HepG2 (cell line): ENCODE results near the gene GDAP2. TPM values are rescaled to one million over a fixed set of nuclear protein-coding genes. Genes with fewer than 3 reads are reported as not detected.

Source experiments
- ATAC-seq: fragments of 200-7000 bp; cut with Tn5 transposase; 3 replicates; pipeline ENCODE4 v1.9.1; 2020; ENCODE audit warnings: mild to moderate bottlenecking, moderate library complexity
- BruUV-seq: library from RNA; stranded (reverse); fragments of 400-500 nt; replicated peaks from 2 replicates; lab custom pipeline; 2021; lab: Mats Ljungman, UMichigan
- CTCF ChIA-PET: fragments of 300-600 bp; formaldehyde crosslinking; extraction: SDS; loops from one replicate; lab custom pipeline; 2021; ENCODE audit warnings: low total read pairs, inconsistent platforms, low intra/inter-chr PET ratio; lab: Yijun Ruan, JAX
- POLR2A ChIA-PET: fragments of 350-600 bp; sonication (Branson Sonifier 250); formaldehyde crosslinking; loops from one replicate; lab custom pipeline; 2020; ENCODE audit warnings: antibody characterized with exemption, inconsistent platforms; lab: Yijun Ruan, JAX
- DNase-seq: peaks from one replicate; pipeline ENCODE4 v3.0.0-alpha.2; 2015; ENCODE audit warnings: low spot score
- FAIRE-seq: peaks from 3 replicates; lab custom pipeline; 2011; peaks lifted over from hg19 to GRCh38; lab: Jason Lieb, UNC
- H2AFZ ChIP-seq: one replicate; pipeline ENCODE4 v1.6.1; 2011; ENCODE audit warnings: low read length, inconsistent platforms
- H3K27ac ChIP-seq: fragments of 300-600 bp; 3 replicates; pipeline ENCODE4 v1.8.0; 2011; ENCODE audit warnings: mixed run types, mild to moderate bottlenecking, mixed read lengths, low read length, inconsistent platforms; ENCODE audit not compliant: insufficient read depth; ENCODE audit errors: extremely low read length
- H3K27me3 ChIP-seq, 2 experiments: fragments of 200-600 bp in 1 of 2; 2 replicates in 1 of 2; 3 replicates in 1 of 2; pipeline versions ENCODE4 v1.6.0 to v1.8.0; 2011; ENCODE audit warnings: low read length in 2 of 2, mild to moderate bottlenecking in 2 of 2, moderate library complexity in 2 of 2, inconsistent platforms in 1 of 2; ENCODE audit not compliant: insufficient read depth in 2 of 2, control insufficient read depth in 1 of 2
- H3K36me3 ChIP-seq, 2 experiments: fragments of 200-600 bp in 1 of 2; replicated peaks in 1 of 2; 2 replicates in 1 of 2; 3 replicates in 1 of 2; pipeline versions ENCODE4 v1.5.1 to v1.8.0; 2011; ENCODE audit warnings: low read length in 2 of 2, inconsistent platforms in 1 of 2; ENCODE audit not compliant: insufficient read depth in 2 of 2, control insufficient read depth in 1 of 2
- H3K4me1 ChIP-seq: 2 replicates; pipeline ENCODE4 v1.5.1; 2012; ENCODE audit warnings: low read length, inconsistent platforms; ENCODE audit not compliant: insufficient read depth
- H3K4me2 ChIP-seq: 2 replicates; pipeline ENCODE4 v1.6.0; 2011; ENCODE audit warnings: low read depth, low read length, inconsistent platforms
- H3K4me3 ChIP-seq, 3 experiments: fragments of 200-600 bp in 1 of 3; sonication (generic), shearing (Covaris generic) in 1 of 3; replicated peaks in 1 of 3; 2 replicates each; pipeline ENCODE4 v1.5.1; 2011 to 2016; ENCODE audit warnings: low read length in 3 of 3, inconsistent platforms in 2 of 3, low read depth in 2 of 3, mild to moderate bottlenecking in 2 of 3, control low read depth in 1 of 3, mixed read lengths in 1 of 3; ENCODE audit not compliant: insufficient read depth in 1 of 3
- H3K79me2 ChIP-seq: one replicate; pipeline ENCODE4 v1.6.1; 2011; ENCODE audit warnings: low read length, inconsistent platforms; ENCODE audit not compliant: insufficient read depth
- H3K9ac ChIP-seq: 2 replicates; pipeline ENCODE4 v1.6.0; 2011; ENCODE audit warnings: mild to moderate bottlenecking, low read depth, low read length, inconsistent platforms; ENCODE audit not compliant: insufficient read depth
- H3K9me3 ChIP-seq: 2 replicates; pipeline ENCODE4 v1.5.1; 2012; ENCODE audit warnings: mild to moderate bottlenecking, low read length
- H4K20me1 ChIP-seq: 2 replicates; pipeline ENCODE4 v1.6.0; 2011; ENCODE audit warnings: inconsistent platforms, mild to moderate bottlenecking, low read length, moderate library complexity; ENCODE audit not compliant: insufficient read depth
- ELF3 ChIP-seq: IDR thresholded peaks from 2 replicates; pipeline ENCODE4 v1.6.1; 2016; ENCODE audit warnings: missing genetic modification reagents, missing compliant biosample characterization
- FOSL2 ChIP-seq: sonication (generic); formaldehyde crosslinking; IDR thresholded peaks from 2 replicates; pipeline ENCODE4 v1.4.0; 2020; ENCODE audit warnings: missing genetic modification reagents
- ZNF644 ChIP-seq: IDR thresholded peaks from 2 replicates; pipeline ENCODE4 v1.6.1; 2016; ENCODE audit warnings: low read depth
- WGBS: methylation state at CpG from one replicate; pipeline ENCODE4 v1.1.6; 2017; ENCODE audit warnings: low lambda C conversion rate; 5-methylcytosine and 5-hydroxymethylcytosine counted together
- in situ Hi-C: cut with HindIII; loops from 2 replicates; pipeline ENCODE4 v1.10.0; 2017; ENCODE audit warnings: low pct_unique_long_range_greater_than_20kb; ENCODE audit not compliant: extremely low pct_ligation_motif_present
- intact Hi-C: fragments of 100-400 bp; cut with micrococcal nuclease; formaldehyde crosslinking; loops from one replicate; pipeline ENCODE4 v1.10.0; 2022; ENCODE audit not compliant: unreplicated experiment
- polyA plus RNA-seq, 8 experiments: library from polyadenylated mRNA; depleted of rRNA in 3 of 8; stranded (reverse) in 7 of 8; unstranded in 1 of 8; fragments of >200 nt; fragmentation: Illumina TruSeq in 4 of 8; extraction: Trizol in 4 of 8; gene quantifications; 2 replicates each; pipeline versions ENCODE4 v1.2.1 to v1.2.3, GENCODE V29; 2011 to 2016; ENCODE audit warnings: low read depth in 4 of 8, missing spikeins in 1 of 8, mixed read lengths in 1 of 8; ENCODE audit not compliant: insufficient read depth in 1 of 8
- total RNA-seq, 5 experiments: library from RNA; depleted of rRNA; stranded (reverse); fragments of >200 nt; fragmentation: Illumina TruSeq; extraction: Trizol; gene quantifications; 2 replicates each; pipeline ENCODE4 v1.2.3, GENCODE V29; 2016; ENCODE audit warnings: low read depth in 1 of 5
- TF ChIP-seq, protein P1 (sequence below): sonication (generic); formaldehyde crosslinking; IDR thresholded peaks from 2 replicates; pipeline ENCODE4 v1.5.0; 2020; ENCODE audit warnings: mild to moderate bottlenecking, missing genetic modification reagents, borderline replicate concordance
- TF ChIP-seq, protein P2 (sequence below): IDR thresholded peaks from 2 replicates; pipeline ENCODE4 v1.6.1; 2016; ENCODE audit warnings: missing compliant biosample characterization, missing genetic modification reagents, borderline replicate concordance

The GDAP2 gene
- total and polyA plus RNA-seq, 2 of the 13 experiments (the other 11 are each of a cell fraction or from before 2014, with no cell fraction given) = 11.4 to 23.2 TPM

DNA sequence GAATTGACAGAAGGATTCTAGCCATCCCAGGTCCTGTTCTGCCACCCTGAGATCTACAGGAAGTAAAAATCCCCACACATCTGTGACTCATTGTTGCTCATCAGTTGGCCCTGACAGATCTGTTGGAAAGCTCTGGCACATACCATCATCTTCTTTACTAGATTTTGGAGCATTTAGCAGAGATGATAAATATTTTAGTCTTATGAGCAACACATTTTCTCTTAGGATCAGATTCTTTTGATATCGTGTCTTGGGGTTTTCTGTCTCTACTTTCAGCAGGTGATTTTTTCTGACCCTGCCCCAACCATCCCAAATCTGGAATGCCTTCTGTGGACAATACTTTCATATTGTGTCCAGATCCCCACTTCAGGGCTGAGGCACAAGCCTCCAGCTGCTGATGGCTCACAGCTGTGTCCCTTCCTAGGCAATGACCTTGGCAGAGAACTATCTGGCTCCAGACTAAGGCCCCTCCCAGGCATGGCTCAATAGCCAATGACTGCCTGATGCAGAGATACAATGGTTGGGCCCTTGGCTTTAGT, 102.8 kb downstream of the GDAP2 start:
- DNase-seq (peak; percentile 25), FAIRE-seq (no peak), ATAC-seq (peak; percentile 64)
- Histone ChIP-seq H3K9me3 (no peaks in the 10 kb centered on the region), H3K4me1 (peaks cover 39% of the 10 kb centered on the region), H3K9ac (no peak overlapping the region), H3K4me2 (no peak overlapping the region), H3K4me3 (no peak overlapping the region), H2AFZ (no peak overlapping the region), H3K79me2 (no peaks in the 10 kb centered on the region), H3K27me3 (no peaks in the 10 kb centered on the region; a peak in 2 of 5 replicates), H4K20me1 (no peaks in the 10 kb centered on the region), H3K36me3 (no peaks in the 10 kb centered on the region), H3K27ac (no peak overlapping the region)
- in situ Hi-C loops (no loop called here), intact Hi-C loops (no loop called here)
- CTCF ChIA-PET = no interaction called here
- 46% methylated on average over 1 of the region's 1 CpG for WGBS
- POLR2A ChIA-PET = no interaction called here
- 0 out of 2 replicates have a peak, but pooled peaks have one; percentile 15 for TF ChIP-seq ZNF644 (CRISPR knock-in tag)
- TF ChIP-seq, protein P1, sequence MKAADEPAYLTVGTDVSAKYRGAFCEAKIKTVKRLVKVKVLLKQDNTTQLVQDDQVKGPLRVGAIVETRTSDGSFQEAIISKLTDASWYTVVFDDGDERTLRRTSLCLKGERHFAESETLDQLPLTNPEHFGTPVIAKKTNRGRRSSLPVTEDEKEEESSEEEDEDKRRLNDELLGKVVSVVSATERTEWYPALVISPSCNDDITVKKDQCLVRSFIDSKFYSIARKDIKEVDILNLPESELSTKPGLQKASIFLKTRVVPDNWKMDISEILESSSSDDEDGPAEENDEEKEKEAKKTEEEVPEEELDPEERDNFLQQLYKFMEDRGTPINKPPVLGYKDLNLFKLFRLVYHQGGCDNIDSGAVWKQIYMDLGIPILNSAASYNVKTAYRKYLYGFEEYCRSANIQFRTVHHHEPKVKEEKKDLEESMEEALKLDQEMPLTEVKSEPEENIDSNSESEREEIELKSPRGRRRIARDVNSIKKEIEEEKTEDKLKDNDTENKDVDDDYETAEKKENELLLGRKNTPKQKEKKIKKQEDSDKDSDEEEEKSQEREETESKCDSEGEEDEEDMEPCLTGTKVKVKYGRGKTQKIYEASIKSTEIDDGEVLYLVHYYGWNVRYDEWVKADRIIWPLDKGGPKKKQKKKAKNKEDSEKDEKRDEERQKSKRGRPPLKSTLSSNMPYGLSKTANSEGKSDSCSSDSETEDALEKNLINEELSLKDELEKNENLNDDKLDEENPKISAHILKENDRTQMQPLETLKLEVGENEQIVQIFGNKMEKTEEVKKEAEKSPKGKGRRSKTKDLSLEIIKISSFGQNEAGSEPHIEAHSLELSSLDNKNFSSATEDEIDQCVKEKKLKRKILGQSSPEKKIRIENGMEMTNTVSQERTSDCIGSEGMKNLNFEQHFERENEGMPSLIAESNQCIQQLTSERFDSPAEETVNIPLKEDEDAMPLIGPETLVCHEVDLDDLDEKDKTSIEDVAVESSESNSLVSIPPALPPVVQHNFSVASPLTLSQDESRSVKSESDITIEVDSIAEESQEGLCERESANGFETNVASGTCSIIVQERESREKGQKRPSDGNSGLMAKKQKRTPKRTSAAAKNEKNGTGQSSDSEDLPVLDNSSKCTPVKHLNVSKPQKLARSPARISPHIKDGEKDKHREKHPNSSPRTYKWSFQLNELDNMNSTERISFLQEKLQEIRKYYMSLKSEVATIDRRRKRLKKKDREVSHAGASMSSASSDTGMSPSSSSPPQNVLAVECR (CRISPR knock-in tag) = no peak
- TF ChIP-seq, protein P2, sequence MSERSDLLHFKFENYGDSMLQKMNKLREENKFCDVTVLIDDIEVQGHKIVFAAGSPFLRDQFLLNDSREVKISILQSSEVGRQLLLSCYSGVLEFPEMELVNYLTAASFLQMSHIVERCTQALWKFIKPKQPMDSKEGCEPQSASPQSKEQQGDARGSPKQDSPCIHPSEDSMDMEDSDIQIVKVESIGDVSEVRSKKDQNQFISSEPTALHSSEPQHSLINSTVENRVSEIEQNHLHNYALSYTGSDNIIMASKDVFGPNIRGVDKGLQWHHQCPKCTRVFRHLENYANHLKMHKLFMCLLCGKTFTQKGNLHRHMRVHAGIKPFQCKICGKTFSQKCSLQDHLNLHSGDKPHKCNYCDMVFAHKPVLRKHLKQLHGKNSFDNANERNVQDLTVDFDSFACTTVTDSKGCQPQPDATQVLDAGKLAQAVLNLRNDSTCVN (CRISPR knock-in tag) = 0 out of 2 replicates have a peak, but pooled peaks have one; percentile 42
- peak; percentile 73 for TF ChIP-seq FOSL2 (CRISPR knock-in tag)
- TF ChIP-seq ELF3 = 0 out of 2 replicates have a peak, but pooled peaks have one; percentile 27
- no TSS peak for BruUV-seq
